Upper lobe of right lung (tissue), 1 donor: Measurements from ENCODE around the gene GALNT2. TPM values are rescaled to one million over a fixed set of nuclear protein-coding genes. Genes with fewer than 3 reads are reported as not detected.

Source experiments
- ATAC-seq: fragments of 200-7000 bp; cut with Tn5 transposase; one replicate; pipeline ENCODE4 v1.9.1; 2020; ENCODE audit warnings: mild to moderate bottlenecking, moderate library complexity
- DNase-seq: peaks from one replicate; pipeline ENCODE4 v3.0.0-alpha.2; 2020
- H3K27ac ChIP-seq: fragments of 200-600 bp; one replicate; pipeline ENCODE4 v1.8.0; 2022
- H3K27me3 ChIP-seq: fragments of 200-600 bp; one replicate; pipeline ENCODE4 v1.8.0; 2022; ENCODE audit warnings: mild to moderate bottlenecking
- H3K36me3 ChIP-seq: fragments of 200-600 bp; one replicate; pipeline ENCODE4 v1.8.0; 2022
- H3K4me1 ChIP-seq: fragments of 200-600 bp; one replicate; pipeline ENCODE4 v1.8.0; 2022
- H3K4me3 ChIP-seq: fragments of 200-600 bp; one replicate; pipeline ENCODE4 v1.8.0; 2022; ENCODE audit warnings: mild to moderate bottlenecking
- H3K9me3 ChIP-seq: fragments of 200-600 bp; one replicate; pipeline ENCODE4 v1.8.0; 2022
- CTCF ChIP-seq: fragments of 200-600 bp; IDR thresholded peaks from one replicate; pipeline ENCODE4 v1.8.0; 2022; ENCODE audit warnings: antibody characterized with exemption
- intact Hi-C: fragments of 100-400 bp; cut with DNase I; formaldehyde crosslinking; loops from one replicate; pipeline ENCODE4 v1.11.0; 2022
- total RNA-seq: library from RNA; stranded (reverse); fragmentation: NEBNext Ultra II Directional; extraction: Animal tissue kit (Norgen Biotek cat#: 25700); gene quantifications from one replicate; pipeline ENCODE4 v1.2.1, GENCODE V29; 2021
- donor health status: DM: no; HTN: yes; CAD: no; lungs with severe emphysema.

Gene GALNT2
- total RNA-seq, 1 donor from 2014 or later: 55.1 TPM

- H3K27me3 ChIP-seq: no peaks in the 10 kb centered on the region
- H3K36me3 ChIP-seq: no peaks in the 10 kb centered on the region
- intact Hi-C loops: no loop called here
- no peak overlapping the region for H3K27ac ChIP-seq
- TF ChIP-seq CTCF: no peak
- no peak overlapping the region for H3K4me3 ChIP-seq
- DNase-seq (no peak), ATAC-seq (no peak)
- H3K9me3 ChIP-seq: no peaks in the 10 kb centered on the region
- H3K4me1 ChIP-seq: no peaks in the 10 kb centered on the region
These were observed 9.1 kb upstream of the GALNT2 start for GRCh38 chr1:230057681-230058565.

- no peaks in the 10 kb centered on the region for H3K36me3 ChIP-seq
- no peaks in the 10 kb centered on the region for H3K4me1 ChIP-seq
- H3K9me3 ChIP-seq: no peaks in the 10 kb centered on the region
- no peak for TF ChIP-seq CTCF
- H3K4me3 ChIP-seq: no peak overlapping the region
- no peaks in the 10 kb centered on the region for H3K27me3 ChIP-seq
- intact Hi-C loops: no loop called here
- no peak for ATAC-seq
- H3K27ac ChIP-seq: no peak overlapping the region
- no peak for DNase-seq
These were observed 8.4 kb upstream of the GALNT2 start for GRCh38 chr1:230058626-230059025.

GRCh38 chr1:230061801-230062200 is 5.2 kb upstream of the GALNT2 start:
- intact Hi-C loops: no loop called here
- no peak for DNase-seq
- H3K27ac ChIP-seq: no peak overlapping the region
- no peaks in the 10 kb centered on the region for H3K36me3 ChIP-seq
- H3K27me3 ChIP-seq: no peaks in the 10 kb centered on the region
- no peaks in the 10 kb centered on the region for H3K4me1 ChIP-seq
- no peak for ATAC-seq
- no peaks in the 10 kb centered on the region for H3K9me3 ChIP-seq
- TF ChIP-seq CTCF: no peak
- no peak overlapping the region for H3K4me3 ChIP-seq

GRCh38 chr1:230062521-230062920 is 4.5 kb upstream of the GALNT2 start:
- no peak for TF ChIP-seq CTCF
- Histone ChIP-seq H3K9me3 (no peaks in the 10 kb centered on the region), H3K27me3 (no peaks in the 10 kb centered on the region), H3K4me3 (no peak overlapping the region), H3K36me3 (no peaks in the 10 kb centered on the region), H3K27ac (no peak overlapping the region), H3K4me1 (no peaks in the 10 kb centered on the region)
- DNase-seq (no peak), ATAC-seq (no peak)
- intact Hi-C loops: no loop called here

GRCh38 chr1:230064283-230064682 is 2.8 kb upstream of the GALNT2 start:
- intact Hi-C loops: no loop called here
- Histone ChIP-seq H3K4me1 (peaks cover 10% of the 10 kb centered on the region), H3K27ac (no peak overlapping the region), H3K27me3 (no peaks in the 10 kb centered on the region), H3K9me3 (no peaks in the 10 kb centered on the region), H3K36me3 (no peaks in the 10 kb centered on the region), H3K4me3 (no peak overlapping the region)
- no peak for ATAC-seq
- TF ChIP-seq CTCF: no peak
- peak; percentile 38 for DNase-seq
